ENCODE data around the gene KIAA1958.
A peak's percentile ranks its signal among the peaks of the same experiment; 100 is the strongest.

KIAA1958 gene

GRCh38 chr9:112486221-112487007, at the start of gene KIAA1958:
Gene KIAA1958, plus strand, starts transcription at chr9:112486827. Its CDS starts 87,254 bp downstream, at chr9:112574081.
- DNase-seq, result peak; percentile 87

- DNase-seq, result no peak
Observed at GRCh38 chr9:112437406-112437805, 49.2 kb upstream of the KIAA1958 start.

- DNase-seq, result no peak
Observed at GRCh38 chr9:112439171-112439570, 47.5 kb upstream of the KIAA1958 start.

- no peak for DNase-seq
Observed at GRCh38 chr9:112439825-112440224, 46.8 kb upstream of the KIAA1958 start.

- DNase-seq, result no peak
Observed at GRCh38 chr9:112443200-112443599, 43.4 kb upstream of the KIAA1958 start.

- DNase-seq, result no peak
Observed at GRCh38 chr9:112443636-112444035, 43.0 kb upstream of the KIAA1958 start.

GRCh38 chr9:112445196-112445595, 41.4 kb upstream of the KIAA1958 start:
- no peak for DNase-seq

GRCh38 chr9:112446080-112446479, 40.5 kb upstream of the KIAA1958 start:
- DNase-seq, result no peak

- DNase-seq, result no peak
Observed at GRCh38 chr9:112446526-112446925, 40.1 kb upstream of the KIAA1958 start.

GRCh38 chr9:112447283-112447761, 39.3 kb upstream of the KIAA1958 start:
- DNase-seq, result no peak

GRCh38 chr9:112462855-112463254, 23.8 kb upstream of the KIAA1958 start:
- DNase-seq, result no peak

- no peak for DNase-seq
Observed at GRCh38 chr9:112465352-112465751, 21.3 kb upstream of the KIAA1958 start.

GRCh38 chr9:112472996-112473395, 13.6 kb upstream of the KIAA1958 start:
- no peak for DNase-seq

GRCh38 chr9:112473986-112474385, 12.6 kb upstream of the KIAA1958 start:
- no peak for DNase-seq

- DNase-seq, result no peak
Observed at GRCh38 chr9:112475318-112475717, 11.3 kb upstream of the KIAA1958 start.

GRCh38 chr9:112477330-112477729, 9.3 kb upstream of the KIAA1958 start:
- DNase-seq, result no peak

- no peak for DNase-seq
Observed at GRCh38 chr9:112479221-112479620, 7.4 kb upstream of the KIAA1958 start.

GRCh38 chr9:112484607-112485006, 2.0 kb upstream of the KIAA1958 start:
- no peak for DNase-seq

GRCh38 chr9:112485574-112485973, 1.1 kb upstream of the KIAA1958 start:
- no peak for DNase-seq

- peak; percentile 52 for DNase-seq
Observed at GRCh38 chr9:112487008-112487798, 576 bp downstream of the KIAA1958 start.

GRCh38 chr9:112487799-112488340, 1.2 kb downstream of the KIAA1958 start:
- no peak for DNase-seq

GRCh38 chr9:112489039-112489546, 2.5 kb downstream of the KIAA1958 start:
- DNase-seq, result no peak

- DNase-seq, result no peak
Observed at GRCh38 chr9:112489876-112490666, 3.4 kb downstream of the KIAA1958 start.
